RCC 7860 (cell line): ENCODE measurements around the gene RABL6.
A peak's percentile ranks its signal among the peaks of the same experiment; 100 is the strongest.
"Not testable (repeated sequence)": the region's sequence is repeated elsewhere in the genome, so short reads cannot be mapped to it uniquely, and the experiment has no call there.

ENCODE experiments used
- DNase-seq: peaks from one replicate; pipeline ENCODE4 v3.0.0-alpha.2; 2015; ENCODE audit warnings: low spot score
- FAIRE-seq: peaks from 2 replicates; lab custom pipeline; 2012; peaks lifted over from hg19 to GRCh38; lab: Jason Lieb, UNC

The RABL6 gene

GRCh38 chr9:136774416-136775045 lies 33.2 kb upstream of the RABL6 start:
- DNase-seq: no peak
- no peak for FAIRE-seq

GRCh38 chr9:136775191-136775590 lies 32.6 kb upstream of the RABL6 start:
- FAIRE-seq (no peak), DNase-seq (no peak)

- FAIRE-seq: no peak
- DNase-seq: no peak
These were observed 30.8 kb upstream of the RABL6 start for GRCh38 chr9:136776947-136777346.

- DNase-seq: no peak
- no peak for FAIRE-seq
These were observed 30.4 kb upstream of the RABL6 start for GRCh38 chr9:136777359-136777758.

GRCh38 chr9:136779808-136780207 lies 27.9 kb upstream of the RABL6 start:
- DNase-seq (no peak), FAIRE-seq (no peak)

- FAIRE-seq (no peak), DNase-seq (no peak)
These were observed 25.3 kb upstream of the RABL6 start for GRCh38 chr9:136782452-136782851.

GRCh38 chr9:136784249-136784996 lies 23.3 kb upstream of the RABL6 start:
- peak; percentile 80 for FAIRE-seq
- DNase-seq: no peak

GRCh38 chr9:136784997-136785361 lies 22.8 kb upstream of the RABL6 start:
- DNase-seq (peak; percentile 95), FAIRE-seq (no peak)

GRCh38 chr9:136785565-136786355 lies 22.0 kb upstream of the RABL6 start:
- peak; percentile 90 for FAIRE-seq
- peak; percentile 91 for DNase-seq

- no peak for DNase-seq
- FAIRE-seq: no peak
These were observed 21.3 kb upstream of the RABL6 start for GRCh38 chr9:136786451-136786850.

- DNase-seq: not testable (repeated sequence)
- peak; percentile 57 for FAIRE-seq
These were observed 20.8 kb upstream of the RABL6 start for GRCh38 chr9:136786983-136787382.

- FAIRE-seq (peak; percentile 46), DNase-seq (peak; percentile 76)
These were observed 19.9 kb upstream of the RABL6 start for GRCh38 chr9:136787690-136788400.

- DNase-seq: peak; percentile 92
- peak; percentile 94 for FAIRE-seq
These were observed 18.9 kb upstream of the RABL6 start for GRCh38 chr9:136788644-136789522.

GRCh38 chr9:136789523-136789937 lies 18.2 kb upstream of the RABL6 start:
- no peak for FAIRE-seq
- peak; percentile 89 for DNase-seq

- DNase-seq (peak; percentile 99), FAIRE-seq (peak; percentile 73)
These were observed 16.9 kb upstream of the RABL6 start, which contains the start of gene TMEM141 for GRCh38 chr9:136790640-136791515. Gene TMEM141, plus strand, starts transcription at chr9:136791344. Its CDS starts 27 bp downstream, at chr9:136791371.

- no peak for FAIRE-seq
- DNase-seq: peak; percentile 44
These were observed 16.1 kb upstream of the RABL6 start for GRCh38 chr9:136791516-136792276.

- FAIRE-seq: no peak
These were observed 15.2 kb upstream of the RABL6 start for GRCh38 chr9:136792321-136793085.

More at GRCh38 chr9:136792321-136793085, 15.2 kb upstream of the RABL6 start:
- peak; percentile 46 for DNase-seq
